ENCODE measurements around the gene SRGAP3.
"Not testable (repeated sequence)": the region's sequence is repeated elsewhere in the genome, so short reads cannot be mapped to it uniquely, and the experiment has no call there.

SRGAP3 gene

GRCh38 chr3:9249273-9250192 is at the start of gene SRGAP3:
Gene SRGAP3, minus strand, starts transcription at chr3:9249646. Its CDS starts 695 bp downstream, at chr3:9248951.
- Mint-ChIP-seq H3K4me3 (peak within 1 kb of the TSS; percentile 90), H3K27ac (peak within 1 kb of the TSS; percentile 32), H3K36me3 (ENCODE audit: low read depth) (no peaks in the 10 kb centered on the region), H3K4me1 (ENCODE audit: low read depth) (peaks cover 28% of the 10 kb centered on the region), H3K9me3 (no peaks in the 10 kb centered on the region), H3K27me3 (ENCODE audit: low read depth) (peaks cover 16% of the 10 kb centered on the region)
- peak; percentile 82 for DNase-seq (ENCODE audit: low spot score)

GRCh38 chr3:9298236-9298635 is 48.8 kb upstream of the SRGAP3 start:
- H3K4me1 Mint-ChIP-seq (ENCODE audit: low read depth) = peaks cover 12% of the 10 kb centered on the region
- no peak overlapping the region for H3K27ac Mint-ChIP-seq
- peaks cover 11% of the 10 kb centered on the region for H3K27me3 Mint-ChIP-seq (ENCODE audit: low read depth)
- H3K9me3 Mint-ChIP-seq = no peaks in the 10 kb centered on the region
- no peak overlapping the region for H3K4me3 Mint-ChIP-seq
- H3K36me3 Mint-ChIP-seq (ENCODE audit: low read depth) = no peaks in the 10 kb centered on the region
- no peak for DNase-seq (ENCODE audit: low spot score)

GRCh38 chr3:9296241-9296640 is 46.8 kb upstream of the SRGAP3 start:
- Mint-ChIP-seq H3K4me1 (ENCODE audit: low read depth) (no peaks in the 10 kb centered on the region), H3K36me3 (ENCODE audit: low read depth) (no peaks in the 10 kb centered on the region), H3K27ac (no peak overlapping the region), H3K27me3 (ENCODE audit: low read depth) (peaks cover 22% of the 10 kb centered on the region), H3K4me3 (no peak overlapping the region), H3K9me3 (no peaks in the 10 kb centered on the region)
- no peak for DNase-seq (ENCODE audit: low spot score)

GRCh38 chr3:9295007-9295406 is 45.6 kb upstream of the SRGAP3 start:
- no peak for DNase-seq (ENCODE audit: low spot score)
- Mint-ChIP-seq H3K36me3 (ENCODE audit: low read depth) (no peaks in the 10 kb centered on the region), H3K4me3 (no peak overlapping the region), H3K27me3 (ENCODE audit: low read depth) (peaks cover 22% of the 10 kb centered on the region), H3K9me3 (no peaks in the 10 kb centered on the region), H3K4me1 (ENCODE audit: low read depth) (no peaks in the 10 kb centered on the region), H3K27ac (no peak overlapping the region)

GRCh38 chr3:9293953-9294352 is 44.5 kb upstream of the SRGAP3 start:
- H3K9me3 Mint-ChIP-seq; DNase-seq (ENCODE audit: low spot score): not testable (repeated sequence)

GRCh38 chr3:9293076-9293475 is 43.6 kb upstream of the SRGAP3 start:
- Mint-ChIP-seq H3K4me1 (ENCODE audit: low read depth) (no peaks in the 10 kb centered on the region), H3K36me3 (ENCODE audit: low read depth) (no peaks in the 10 kb centered on the region), H3K9me3 (no peaks in the 10 kb centered on the region), H3K27me3 (ENCODE audit: low read depth) (peaks cover 26% of the 10 kb centered on the region), H3K27ac (no peak overlapping the region), H3K4me3 (no peak overlapping the region)
- DNase-seq (ENCODE audit: low spot score) = no peak

More at GRCh38 chr3:9293953-9294352, 44.5 kb upstream of the SRGAP3 start:
- not testable (repeated sequence) for H3K4me1 Mint-ChIP-seq (ENCODE audit: low read depth); H3K27ac Mint-ChIP-seq; H3K4me3 Mint-ChIP-seq; H3K36me3 Mint-ChIP-seq (ENCODE audit: low read depth)
- peaks cover 26% of the 10 kb centered on the region for H3K27me3 Mint-ChIP-seq (ENCODE audit: low read depth)

GRCh38 chr3:9292516-9292915 is 43.1 kb upstream of the SRGAP3 start:
- Mint-ChIP-seq H3K4me3 (no peak overlapping the region), H3K9me3 (no peaks in the 10 kb centered on the region), H3K27me3 (ENCODE audit: low read depth) (peaks cover 26% of the 10 kb centered on the region), H3K36me3 (ENCODE audit: low read depth) (no peaks in the 10 kb centered on the region), H3K4me1 (ENCODE audit: low read depth) (no peaks in the 10 kb centered on the region), H3K27ac (no peak overlapping the region)
- no peak for DNase-seq (ENCODE audit: low spot score)

GRCh38 chr3:9291821-9292410 is 42.5 kb upstream of the SRGAP3 start:
- H3K4me3 Mint-ChIP-seq = no peak overlapping the region
- no peak for DNase-seq (ENCODE audit: low spot score)
- H3K27me3 Mint-ChIP-seq (ENCODE audit: low read depth) = peaks cover 26% of the 10 kb centered on the region
- no peaks in the 10 kb centered on the region for H3K36me3 Mint-ChIP-seq (ENCODE audit: low read depth)
- H3K27ac Mint-ChIP-seq = no peak overlapping the region
- H3K9me3 Mint-ChIP-seq = no peaks in the 10 kb centered on the region
- no peaks in the 10 kb centered on the region for H3K4me1 Mint-ChIP-seq (ENCODE audit: low read depth)

- Mint-ChIP-seq H3K36me3 (ENCODE audit: low read depth) (no peaks in the 10 kb centered on the region), H3K9me3 (no peaks in the 10 kb centered on the region), H3K27me3 (ENCODE audit: low read depth) (peaks cover 22% of the 10 kb centered on the region), H3K27ac (no peak overlapping the region), H3K4me1 (ENCODE audit: low read depth) (no peaks in the 10 kb centered on the region), H3K4me3 (no peak overlapping the region)
- DNase-seq (ENCODE audit: low spot score) = no peak
Observed at GRCh38 chr3:9290566-9290965, 41.1 kb upstream of the SRGAP3 start.

GRCh38 chr3:9281533-9281932 is 32.1 kb upstream of the SRGAP3 start:
- H3K27ac Mint-ChIP-seq; H3K9me3 Mint-ChIP-seq; H3K36me3 Mint-ChIP-seq (ENCODE audit: low read depth); H3K27me3 Mint-ChIP-seq (ENCODE audit: low read depth); H3K4me3 Mint-ChIP-seq; DNase-seq (ENCODE audit: low spot score); H3K4me1 Mint-ChIP-seq (ENCODE audit: low read depth): not testable (repeated sequence)

GRCh38 chr3:9280451-9281219 is 31.2 kb upstream of the SRGAP3 start:
- Mint-ChIP-seq H3K36me3 (ENCODE audit: low read depth) (no peaks in the 10 kb centered on the region), H3K4me1 (ENCODE audit: low read depth) (no peaks in the 10 kb centered on the region), H3K4me3 (no peak overlapping the region), H3K27me3 (ENCODE audit: low read depth) (peaks cover 4% of the 10 kb centered on the region), H3K9me3 (no peaks in the 10 kb centered on the region), H3K27ac (no peak overlapping the region)
- no peak for DNase-seq (ENCODE audit: low spot score)

- H3K27ac Mint-ChIP-seq = no peak overlapping the region
- H3K36me3 Mint-ChIP-seq (ENCODE audit: low read depth) = no peaks in the 10 kb centered on the region
- no peak for DNase-seq (ENCODE audit: low spot score)
- H3K4me3 Mint-ChIP-seq = no peak overlapping the region
- H3K9me3 Mint-ChIP-seq = peaks cover 3% of the 10 kb centered on the region
- H3K4me1 Mint-ChIP-seq (ENCODE audit: low read depth) = no peaks in the 10 kb centered on the region
- H3K27me3 Mint-ChIP-seq (ENCODE audit: low read depth) = peaks cover 4% of the 10 kb centered on the region
Observed at GRCh38 chr3:9279966-9280365, 30.5 kb upstream of the SRGAP3 start.

GRCh38 chr3:9278498-9278897 is 29.1 kb upstream of the SRGAP3 start:
- H3K27me3 Mint-ChIP-seq (ENCODE audit: low read depth) = peaks cover 4% of the 10 kb centered on the region
- DNase-seq (ENCODE audit: low spot score) = no peak
- H3K4me3 Mint-ChIP-seq = no peak overlapping the region
- peaks cover 3% of the 10 kb centered on the region for H3K9me3 Mint-ChIP-seq
- no peaks in the 10 kb centered on the region for H3K4me1 Mint-ChIP-seq (ENCODE audit: low read depth)
- H3K36me3 Mint-ChIP-seq (ENCODE audit: low read depth) = no peaks in the 10 kb centered on the region
- H3K27ac Mint-ChIP-seq = no peak overlapping the region

GRCh38 chr3:9278085-9278484 is 28.6 kb upstream of the SRGAP3 start:
- H3K27me3 Mint-ChIP-seq (ENCODE audit: low read depth) = peaks cover 8% of the 10 kb centered on the region

More at GRCh38 chr3:9278085-9278484, 28.6 kb upstream of the SRGAP3 start:
- no peak for DNase-seq (ENCODE audit: low spot score)
- H3K4me1 Mint-ChIP-seq (ENCODE audit: low read depth) = no peaks in the 10 kb centered on the region
- H3K27ac Mint-ChIP-seq = no peak overlapping the region
- no peak overlapping the region for H3K4me3 Mint-ChIP-seq
- H3K36me3 Mint-ChIP-seq (ENCODE audit: low read depth) = no peaks in the 10 kb centered on the region
- H3K9me3 Mint-ChIP-seq = peaks cover 3% of the 10 kb centered on the region

All from T-helper 2 cell treated with Interferon-gamma antibody and Interleukin-4, amounts not matched to agents 5 μg/mL and 100 μg/mL, for 36 hours (primary cell).